Osteoblast (primary cell): ENCODE results near the gene TMEM175. TPM values are rescaled to one million over a fixed set of nuclear protein-coding genes. Genes with fewer than 3 reads are reported as not detected.
A peak's percentile ranks its signal among the peaks of the same experiment; 100 is the strongest.

Experiments
- DNase-seq: peaks from one replicate; pipeline ENCODE4 v3.0.0; 2011; ENCODE audit warnings: low spot score, mixed read lengths; ENCODE audit not compliant: insufficient read length; ENCODE audit errors: missing footprints
- H2AFZ ChIP-seq: 2 replicates; pipeline ENCODE4 v1.6.0; 2011; ENCODE audit warnings: mild to moderate bottlenecking, low read length
- H3K27ac ChIP-seq: 2 replicates; pipeline ENCODE4 v1.5.1; 2011; ENCODE audit warnings: mild to moderate bottlenecking, low read depth, low read length, moderate library complexity
- H3K27me3 ChIP-seq: 2 replicates; pipeline ENCODE4 v1.6.0; 2012; ENCODE audit warnings: mild to moderate bottlenecking, control low read depth, inconsistent platforms, low read length, moderate library complexity; ENCODE audit not compliant: insufficient read depth
- H3K36me3 ChIP-seq: 2 replicates; pipeline ENCODE4 v1.5.1; 2011; ENCODE audit warnings: mild to moderate bottlenecking, low read length, control low read depth, moderate library complexity; ENCODE audit not compliant: insufficient read depth
- H3K4me1 ChIP-seq: 2 replicates; pipeline ENCODE4 v1.5.1; 2011; ENCODE audit warnings: mild to moderate bottlenecking, low read length, control low read depth, moderate library complexity; ENCODE audit not compliant: insufficient read depth
- H3K4me2 ChIP-seq: 2 replicates; pipeline ENCODE4 v1.6.0; 2011; ENCODE audit warnings: mild to moderate bottlenecking, low read length; ENCODE audit not compliant: insufficient read depth
- H3K4me3 ChIP-seq: fragments of 200-600 bp; sonication (generic); 3 replicates; pipeline ENCODE4 v1.5.1; 2012; ENCODE audit warnings: mild to moderate bottlenecking, low read length, inconsistent platforms; ENCODE audit not compliant: insufficient read depth
- H3K79me2 ChIP-seq: 2 replicates; pipeline ENCODE4 v1.6.0; 2012; ENCODE audit warnings: mild to moderate bottlenecking, low read length, control low read depth, inconsistent platforms; ENCODE audit not compliant: insufficient read depth
- H3K9me3 ChIP-seq: 2 replicates; pipeline ENCODE4 v1.5.1; 2011; ENCODE audit warnings: low read depth, low read length, control low read depth
- H4K20me1 ChIP-seq: 2 replicates; pipeline ENCODE4 v1.6.0; 2012; ENCODE audit warnings: mild to moderate bottlenecking, low read length, control low read depth; ENCODE audit not compliant: insufficient read depth
- CTCF ChIP-seq: IDR thresholded peaks from 2 replicates; pipeline ENCODE4 v1.5.1; 2011; ENCODE audit warnings: mild to moderate bottlenecking, low read depth, low read length, moderate library complexity; ENCODE audit errors: extremely low read depth
- total RNA-seq: library from RNA; depleted of rRNA; stranded (reverse); fragments of >200 nt; gene quantifications from 2 replicates; pipeline ENCODE4 v1.2.3, GENCODE V29; 2012

Gene TMEM175
- total RNA-seq, 1 donor, result 13.8 TPM

- no peaks in the 10 kb centered on the region for H3K9me3 ChIP-seq
- H2AFZ ChIP-seq, result no peak overlapping the region
- H3K27ac ChIP-seq, result no peak overlapping the region
- H3K4me1 ChIP-seq, result no peaks in the 10 kb centered on the region
- peak; percentile 78 for DNase-seq
- no peak overlapping the region for H3K4me3 ChIP-seq
- H3K27me3 ChIP-seq, result no peaks in the 10 kb centered on the region
- TF ChIP-seq CTCF, result no peak
- H4K20me1 ChIP-seq, result no peaks in the 10 kb centered on the region
- no peak overlapping the region for H3K4me2 ChIP-seq
- peaks cover 18% of the 10 kb centered on the region for H3K36me3 ChIP-seq
- H3K79me2 ChIP-seq, result no peaks in the 10 kb centered on the region
Observed at GRCh38 chr4:962231-963208, 30.3 kb downstream of the TMEM175 start.

DNA sequence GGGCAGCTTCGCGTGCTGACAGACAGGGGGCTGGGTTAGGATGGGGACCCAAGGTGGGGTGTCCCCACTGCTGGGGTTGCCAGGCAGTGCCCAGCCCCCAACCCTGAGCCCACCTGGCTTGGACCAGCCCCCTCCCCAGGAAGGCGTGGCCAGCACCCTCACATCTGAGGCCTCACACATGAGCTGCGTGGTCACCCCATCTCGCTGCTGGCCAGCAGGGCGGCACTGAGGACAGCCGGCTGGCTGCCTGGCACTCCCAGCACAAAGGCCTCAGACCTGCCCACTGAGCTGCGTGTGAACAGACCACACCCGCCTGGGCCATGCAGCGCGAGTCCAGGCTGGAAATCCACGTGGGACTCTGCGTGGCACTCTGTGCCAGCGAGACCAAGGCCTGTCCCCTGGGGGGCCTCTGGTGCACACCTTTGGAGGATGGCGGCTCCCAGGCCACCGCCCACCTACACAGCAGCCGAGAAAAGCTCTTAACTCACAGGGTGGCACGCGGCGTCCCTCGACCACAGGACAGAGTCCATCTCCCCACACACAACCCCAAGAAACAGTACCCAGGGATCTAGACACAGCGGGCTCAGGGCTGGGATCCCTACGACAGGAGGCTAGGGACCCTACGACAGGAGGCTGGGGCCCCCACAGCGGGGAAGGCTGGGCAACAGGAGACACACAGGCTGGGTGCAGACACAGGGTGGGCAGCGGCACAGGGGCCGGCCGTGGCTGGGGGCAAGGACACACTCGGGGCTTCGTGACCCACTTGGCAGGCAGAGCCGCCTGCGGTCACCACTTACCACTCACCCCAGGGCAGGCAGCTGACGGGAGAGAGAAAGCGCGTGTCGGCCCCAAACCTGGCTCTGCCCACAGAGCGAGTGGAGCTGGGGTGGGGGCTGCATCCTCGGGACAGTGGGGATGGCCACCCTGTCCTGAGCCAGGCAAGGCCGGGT, 31.3 kb downstream of the TMEM175 start:
- DNase-seq, result peak; percentile 88
- peaks cover 14% of the 10 kb centered on the region for H3K36me3 ChIP-seq

DNA sequence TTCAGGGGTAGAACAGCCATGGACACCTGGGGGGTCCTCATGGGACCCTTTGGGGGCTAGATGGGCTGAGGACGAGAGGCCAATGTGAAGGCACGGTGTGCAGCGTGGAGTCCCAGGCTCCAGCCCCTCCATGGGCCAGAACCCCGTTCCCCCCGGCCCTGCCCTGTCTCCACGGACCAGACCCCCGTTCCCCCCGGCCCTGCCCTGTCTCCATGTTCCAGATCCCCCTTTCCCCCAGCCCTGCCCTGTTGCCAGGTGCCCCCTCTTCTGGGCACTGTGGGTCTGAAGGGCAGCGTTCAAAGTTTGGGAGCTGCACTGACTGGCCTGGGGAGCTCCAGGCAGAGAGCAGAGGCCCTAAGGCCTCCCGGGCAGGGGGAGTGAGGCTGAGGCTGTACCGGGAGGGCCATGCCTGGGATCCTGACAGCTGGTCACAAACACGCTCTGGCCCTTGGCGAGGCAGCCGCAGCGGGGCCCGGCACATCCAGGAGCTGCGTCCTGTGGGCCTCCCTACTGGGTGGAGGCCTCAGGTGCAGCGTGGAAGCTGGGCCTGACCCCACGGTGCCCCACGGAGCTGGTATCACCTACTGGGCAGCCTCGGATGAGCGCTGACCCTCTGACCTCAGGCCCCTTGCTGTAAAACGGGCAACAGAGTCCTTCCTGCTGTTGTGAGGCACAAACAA, 32.2 kb downstream of the TMEM175 start:
- TF ChIP-seq CTCF, result no peak
- no peaks in the 10 kb centered on the region for H3K79me2 ChIP-seq
- no peaks in the 10 kb centered on the region for H3K27me3 ChIP-seq
- peak; percentile 81 for DNase-seq
- H3K36me3 ChIP-seq, result peaks cover 11% of the 10 kb centered on the region
- H2AFZ ChIP-seq, result no peak overlapping the region
- no peak overlapping the region for H3K4me3 ChIP-seq
- H4K20me1 ChIP-seq, result peaks cover 4% of the 10 kb centered on the region
- no peak overlapping the region for H3K27ac ChIP-seq
- no peaks in the 10 kb centered on the region for H3K4me1 ChIP-seq
- no peaks in the 10 kb centered on the region for H3K9me3 ChIP-seq
- no peak overlapping the region for H3K4me2 ChIP-seq

More for the DNA sequence above, 31.3 kb downstream of the TMEM175 start:
- Histone ChIP-seq H3K4me3 (no peak overlapping the region), H3K27ac (no peak overlapping the region), H2AFZ (no peak overlapping the region), H3K27me3 (no peaks in the 10 kb centered on the region), H3K9me3 (no peaks in the 10 kb centered on the region), H4K20me1 (no peaks in the 10 kb centered on the region), H3K79me2 (no peaks in the 10 kb centered on the region), H3K4me1 (no peaks in the 10 kb centered on the region), H3K4me2 (no peak overlapping the region)
- TF ChIP-seq CTCF, result no peak
